HUES6 (cell line): ENCODE results near the gene DNMT3B.

Source experiments
- H3K27ac ChIP-seq: 2 replicates; pipeline ENCODE4 v1.7.0; 2013; ENCODE audit warnings: low read depth, mild to moderate bottlenecking, low read length, inconsistent platforms
- H3K27me3 ChIP-seq: 2 replicates; pipeline ENCODE4 v1.6.1; 2013; ENCODE audit warnings: low read length; ENCODE audit not compliant: control insufficient read depth, insufficient read depth
- H3K36me3 ChIP-seq: 2 replicates; pipeline ENCODE4 v1.6.1; 2013; ENCODE audit warnings: low read length; ENCODE audit not compliant: control insufficient read depth, insufficient read depth
- H3K4me1 ChIP-seq: 2 replicates; pipeline ENCODE4 v1.6.1; 2013; ENCODE audit warnings: low read length; ENCODE audit not compliant: control insufficient read depth, insufficient read depth
- H3K4me3 ChIP-seq: 2 replicates; pipeline ENCODE4 v1.5.1; 2013; ENCODE audit warnings: low read depth, low read length
- H3K9ac ChIP-seq: one replicate; pipeline ENCODE4 v1.6.1; 2013; ENCODE audit warnings: mild to moderate bottlenecking, low read length
- H3K9me3 ChIP-seq: 2 replicates; pipeline ENCODE4 v1.6.1; 2013; ENCODE audit warnings: low read depth, low read length; ENCODE audit not compliant: control insufficient read depth, insufficient read depth

The DNMT3B gene

GRCh38 chr20:32828029-32828680, 66.0 kb downstream of the DNMT3B start:
- Histone ChIP-seq H3K4me3 (no peak overlapping the region), H3K36me3 (peaks cover 48% of the 10 kb centered on the region)

GRCh38 chr20:32829311-32830005, 67.3 kb downstream of the DNMT3B start:
- no peaks in the 10 kb centered on the region for H3K4me1 ChIP-seq
- H3K36me3 ChIP-seq = peaks cover 60% of the 10 kb centered on the region
- H3K27me3 ChIP-seq = no peaks in the 10 kb centered on the region
- no peak overlapping the region for H3K4me3 ChIP-seq
- no peak overlapping the region for H3K27ac ChIP-seq
- no peaks in the 10 kb centered on the region for H3K9me3 ChIP-seq
- no peak overlapping the region for H3K9ac ChIP-seq

More at GRCh38 chr20:32828029-32828680, 66.0 kb downstream of the DNMT3B start:
- no peak overlapping the region for H3K27ac ChIP-seq
- H3K9ac ChIP-seq = no peak overlapping the region
- H3K27me3 ChIP-seq = no peaks in the 10 kb centered on the region
- no peaks in the 10 kb centered on the region for H3K9me3 ChIP-seq
- 0 out of 2 replicates have a peak, but pooled peaks cover 3% of the 10 kb centered on the region for H3K4me1 ChIP-seq

GRCh38 chr20:32830437-32830836, 68.3 kb downstream of the DNMT3B start:
- H3K27ac ChIP-seq = no peak overlapping the region
- H3K27me3 ChIP-seq = no peaks in the 10 kb centered on the region
- H3K9ac ChIP-seq = no peak overlapping the region
- H3K4me3 ChIP-seq = no peak overlapping the region
- no peaks in the 10 kb centered on the region for H3K4me1 ChIP-seq
- no peaks in the 10 kb centered on the region for H3K9me3 ChIP-seq
- H3K36me3 ChIP-seq = peaks cover 68% of the 10 kb centered on the region

GRCh38 chr20:32831982-32832381, 69.8 kb downstream of the DNMT3B start:
- no peaks in the 10 kb centered on the region for H3K27me3 ChIP-seq
- no peak overlapping the region for H3K9ac ChIP-seq
- H3K27ac ChIP-seq = no peak overlapping the region
- H3K9me3 ChIP-seq = no peaks in the 10 kb centered on the region
- H3K4me3 ChIP-seq = no peak overlapping the region
- no peaks in the 10 kb centered on the region for H3K4me1 ChIP-seq
- H3K36me3 ChIP-seq = peaks cover 72% of the 10 kb centered on the region

GRCh38 chr20:32832664-32833063, 70.5 kb downstream of the DNMT3B start:
- Histone ChIP-seq H3K4me1 (no peaks in the 10 kb centered on the region), H3K9me3 (no peaks in the 10 kb centered on the region), H3K9ac (no peak overlapping the region), H3K27me3 (no peaks in the 10 kb centered on the region), H3K4me3 (no peak overlapping the region), H3K27ac (no peak overlapping the region), H3K36me3 (peaks cover 73% of the 10 kb centered on the region)

GRCh38 chr20:32834972-32835371, 72.8 kb downstream of the DNMT3B start:
- Histone ChIP-seq H3K36me3 (peaks cover 73% of the 10 kb centered on the region), H3K4me3 (no peak overlapping the region), H3K9me3 (no peaks in the 10 kb centered on the region), H3K4me1 (no peaks in the 10 kb centered on the region), H3K27me3 (no peaks in the 10 kb centered on the region), H3K9ac (no peak overlapping the region), H3K27ac (no peak overlapping the region)

GRCh38 chr20:32837157-32837556, 75.0 kb downstream of the DNMT3B start:
- Histone ChIP-seq H3K4me1 (no peaks in the 10 kb centered on the region), H3K27me3 (no peaks in the 10 kb centered on the region), H3K9me3 (no peaks in the 10 kb centered on the region), H3K9ac (no peak overlapping the region), H3K4me3 (no peak overlapping the region), H3K27ac (no peak overlapping the region), H3K36me3 (peaks cover 80% of the 10 kb centered on the region)

- Histone ChIP-seq H3K9me3 (no peaks in the 10 kb centered on the region), H3K4me3 (no peak overlapping the region), H3K36me3 (peaks cover 84% of the 10 kb centered on the region), H3K27ac (no peak overlapping the region), H3K27me3 (no peaks in the 10 kb centered on the region), H3K9ac (no peak overlapping the region), H3K4me1 (no peaks in the 10 kb centered on the region)
These were observed 77.2 kb downstream of the DNMT3B start for GRCh38 chr20:32839227-32839981.

GRCh38 chr20:32839982-32840285, 77.7 kb downstream of the DNMT3B start:
- no peak overlapping the region for H3K9ac ChIP-seq
- no peaks in the 10 kb centered on the region for H3K27me3 ChIP-seq
- H3K4me3 ChIP-seq = no peak overlapping the region
- H3K9me3 ChIP-seq = no peaks in the 10 kb centered on the region
- no peaks in the 10 kb centered on the region for H3K4me1 ChIP-seq
- H3K27ac ChIP-seq = no peak overlapping the region
- peaks cover 84% of the 10 kb centered on the region for H3K36me3 ChIP-seq

- H3K9ac ChIP-seq = no peak overlapping the region
- H3K4me3 ChIP-seq = no peak overlapping the region
- H3K27me3 ChIP-seq = no peaks in the 10 kb centered on the region
- H3K4me1 ChIP-seq = no peaks in the 10 kb centered on the region
- H3K27ac ChIP-seq = no peak overlapping the region
- H3K36me3 ChIP-seq = peaks cover 83% of the 10 kb centered on the region
- no peaks in the 10 kb centered on the region for H3K9me3 ChIP-seq
These were observed 79.0 kb downstream of the DNMT3B start for GRCh38 chr20:32841174-32841573.

- Histone ChIP-seq H3K27me3 (no peaks in the 10 kb centered on the region), H3K9ac (no peak overlapping the region), H3K27ac (no peak overlapping the region), H3K9me3 (no peaks in the 10 kb centered on the region), H3K4me3 (no peak overlapping the region), H3K36me3 (peaks cover 83% of the 10 kb centered on the region), H3K4me1 (no peaks in the 10 kb centered on the region)
These were observed 79.4 kb downstream of the DNMT3B start for GRCh38 chr20:32841632-32842031.
